Stimulated activated CD8-positive, alpha-beta memory T cell treated with anti-CD3 and anti-CD28 coated beads, Interleukin-4, amount 100 ng/mL, for 1 hour (primary cell): Measurements from ENCODE around the gene TMC3.

ENCODE experiments used
- DNase-seq, 2 donors: peaks; one replicate each; pipeline ENCODE4 v3.0.0-alpha.2; 2020; ENCODE audit warnings: low read depth in 2 of 2, low spot score in 1 of 2

The TMC3 gene

GRCh38 chr15:81323944-81324881 is 49.8 kb downstream of the TMC3 start, which contains the start of gene STARD5:
Gene STARD5, minus strand, starts transcription at chr15:81324141. Its CDS starts 42 bp downstream, at chr15:81324099.
- DNase-seq: peak; percentile 87 to 91

- DNase-seq: no peak
Measured at GRCh38 chr15:81323559-81323943, 50.5 kb downstream of the TMC3 start.

DNA sequence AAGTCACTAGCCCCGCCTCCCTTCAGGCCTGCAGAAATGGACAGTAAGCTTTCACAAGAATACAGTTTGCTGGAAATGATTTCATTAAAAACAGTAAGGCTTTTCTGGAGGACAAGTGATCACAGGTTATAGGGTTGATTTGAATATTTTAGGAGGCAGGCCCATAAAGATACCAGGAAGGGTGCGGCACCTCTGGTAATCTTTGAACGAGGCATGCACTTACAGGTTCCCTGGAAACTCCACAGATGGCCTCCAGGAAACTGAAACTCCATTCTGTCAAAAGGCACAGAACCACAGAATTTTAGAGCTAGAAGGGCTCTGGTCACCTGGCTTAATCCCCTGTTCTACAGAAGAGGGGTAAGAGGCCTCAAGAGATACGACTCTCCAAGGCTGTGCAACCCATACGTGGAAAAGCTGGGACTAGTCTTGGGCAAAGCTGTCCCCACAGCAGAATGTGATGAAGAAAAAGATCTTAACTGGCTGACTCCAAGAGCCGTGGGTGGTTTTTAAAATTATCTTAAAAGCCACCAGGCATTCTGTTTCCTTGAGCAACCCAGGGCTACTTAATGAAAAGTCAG is 51.2 kb downstream of the TMC3 start:
- DNase-seq: no peak

DNA sequence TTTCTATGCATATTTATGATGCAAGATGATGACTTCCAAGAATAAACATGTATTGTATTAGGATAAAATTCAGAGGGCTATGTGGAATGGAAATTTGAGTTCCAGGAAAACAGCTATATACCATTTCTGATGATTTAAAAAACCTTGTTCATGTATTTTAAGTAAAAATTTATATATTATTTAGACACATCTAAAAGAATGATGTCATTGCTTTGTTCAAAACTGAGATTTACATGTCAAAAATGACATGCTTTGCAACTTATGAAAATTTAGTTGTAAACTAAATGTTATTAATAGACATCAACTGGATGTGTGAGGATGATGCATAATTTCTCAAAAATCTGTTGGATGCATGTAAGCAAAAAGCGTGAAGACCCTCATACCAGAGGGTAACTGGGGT is 52.3 kb downstream of the TMC3 start:
- DNase-seq: no peak

GRCh38 chr15:81317642-81318017 is 56.4 kb downstream of the TMC3 start:
- DNase-seq: no peak

DNA sequence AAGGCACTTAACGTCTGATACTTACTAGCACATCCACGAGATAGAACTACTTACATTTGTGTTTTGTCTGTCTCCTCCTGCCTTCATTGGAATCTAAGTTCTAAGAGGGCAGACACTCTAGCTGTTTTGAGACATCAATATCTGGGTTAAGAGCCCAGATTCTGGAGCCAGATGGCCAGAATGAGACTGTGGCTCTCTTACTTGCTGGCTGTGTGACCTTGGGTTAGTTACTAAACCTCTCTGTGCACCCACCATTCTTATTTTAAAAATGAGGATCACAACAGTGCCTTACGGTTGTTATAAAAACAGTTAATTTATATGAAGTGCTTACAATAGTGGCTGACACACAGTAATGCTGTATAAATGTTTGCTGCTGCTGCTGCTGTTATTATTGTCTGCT is 57.7 kb downstream of the TMC3 start:
- no peak for DNase-seq

- DNase-seq: no peak
Measured at GRCh38 chr15:81315452-81316175, 58.4 kb downstream of the TMC3 start.

- DNase-seq: no peak
Measured at GRCh38 chr15:81314378-81314777, 59.6 kb downstream of the TMC3 start.

GRCh38 chr15:81313686-81314085 is 60.3 kb downstream of the TMC3 start:
- no peak for DNase-seq

- DNase-seq: no peak
Measured at GRCh38 chr15:81312790-81313543, 61.0 kb downstream of the TMC3 start.

GRCh38 chr15:81311752-81312464 is 62.1 kb downstream of the TMC3 start:
- DNase-seq: no peak

DNA sequence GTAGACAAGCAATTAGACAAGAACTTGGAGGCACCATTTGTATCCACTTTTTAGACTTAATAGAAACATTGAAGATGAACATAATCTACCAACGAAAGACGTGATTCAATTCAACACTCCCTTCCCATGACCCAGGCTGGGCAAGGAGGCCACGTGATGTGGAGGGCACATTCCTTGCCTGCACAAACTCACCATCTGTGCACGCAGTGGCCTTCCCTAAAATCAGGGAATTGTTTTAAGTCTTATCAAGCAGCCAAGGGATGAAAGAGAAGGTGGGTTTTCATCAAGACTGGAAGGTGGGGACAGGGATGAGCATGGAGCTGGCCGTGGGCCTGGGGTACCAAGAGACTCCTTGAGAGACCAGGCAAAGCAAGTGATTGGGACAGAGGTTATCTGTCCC is 63.5 kb downstream of the TMC3 start:
- DNase-seq: no peak

- no peak for DNase-seq
Measured at GRCh38 chr15:81309647-81310450, 64.2 kb downstream of the TMC3 start.

- no peak for DNase-seq
Measured at GRCh38 chr15:81308260-81308659, 65.8 kb downstream of the TMC3 start.

DNA sequence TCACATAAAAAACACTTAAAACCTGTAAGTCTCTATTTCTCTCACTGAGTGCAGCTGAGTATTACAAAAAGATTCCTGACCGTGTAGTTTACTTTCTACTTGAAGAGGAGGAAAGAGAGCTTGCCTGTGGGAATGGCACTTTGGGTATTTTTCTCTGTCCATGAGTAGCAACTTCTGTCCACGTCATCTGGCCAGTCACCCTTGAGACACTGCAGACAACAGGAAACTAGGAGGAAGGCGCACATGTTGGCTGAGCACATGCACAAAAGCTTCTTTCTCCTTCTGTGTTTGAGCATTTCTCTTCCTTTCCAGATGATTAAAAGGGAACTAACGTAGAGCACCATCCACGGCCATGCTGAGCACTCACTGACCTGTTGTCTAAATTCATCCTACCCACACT is 69.8 kb downstream of the TMC3 start:
- no peak for DNase-seq

DNA sequence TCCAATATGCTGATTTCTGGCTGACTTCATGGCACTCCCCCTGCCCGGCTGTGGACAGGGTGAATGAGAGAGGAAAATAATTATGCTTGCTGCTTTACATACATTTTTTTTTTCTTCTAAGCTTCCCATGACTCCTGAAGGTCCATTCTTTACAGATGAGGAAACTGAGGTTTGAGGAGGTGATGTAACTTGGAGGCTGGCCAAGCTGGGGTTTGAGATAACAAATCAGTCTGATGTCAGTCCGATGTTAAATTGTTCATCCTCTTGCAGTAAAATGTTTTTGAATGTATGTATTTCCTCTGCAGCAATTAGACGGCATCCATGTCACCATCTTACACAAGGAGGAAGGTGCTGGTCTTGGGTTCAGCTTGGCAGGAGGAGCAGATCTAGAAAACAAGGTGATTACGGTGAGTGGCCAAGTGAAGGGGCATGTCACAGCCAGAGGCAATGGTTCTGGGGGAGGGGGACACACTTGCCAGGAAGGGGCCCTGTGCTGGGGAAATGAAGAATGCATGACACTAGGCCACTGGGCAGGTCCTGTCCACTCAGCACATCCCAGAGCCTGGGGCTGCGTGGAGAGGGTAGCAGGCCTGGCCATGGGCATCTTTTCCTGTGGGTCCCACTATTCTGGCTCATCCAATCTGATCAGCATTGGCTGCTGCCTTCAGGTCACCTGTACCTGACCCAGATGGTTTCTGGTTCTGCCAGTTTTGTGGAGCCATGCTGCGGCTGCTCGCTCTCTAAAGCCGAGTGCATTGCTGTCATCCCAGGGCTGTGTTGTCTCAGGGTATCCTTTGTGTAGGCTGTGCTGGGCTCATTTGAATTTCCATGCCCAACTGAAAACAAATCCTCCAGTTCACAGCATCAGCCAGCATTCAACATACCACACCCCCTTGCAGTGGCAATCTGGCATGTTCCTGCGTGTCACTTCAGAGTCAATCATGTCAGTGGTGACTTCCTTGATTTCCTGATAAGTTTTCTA is 70.5 kb downstream of the TMC3 start:
- DNase-seq: no peak

DNA sequence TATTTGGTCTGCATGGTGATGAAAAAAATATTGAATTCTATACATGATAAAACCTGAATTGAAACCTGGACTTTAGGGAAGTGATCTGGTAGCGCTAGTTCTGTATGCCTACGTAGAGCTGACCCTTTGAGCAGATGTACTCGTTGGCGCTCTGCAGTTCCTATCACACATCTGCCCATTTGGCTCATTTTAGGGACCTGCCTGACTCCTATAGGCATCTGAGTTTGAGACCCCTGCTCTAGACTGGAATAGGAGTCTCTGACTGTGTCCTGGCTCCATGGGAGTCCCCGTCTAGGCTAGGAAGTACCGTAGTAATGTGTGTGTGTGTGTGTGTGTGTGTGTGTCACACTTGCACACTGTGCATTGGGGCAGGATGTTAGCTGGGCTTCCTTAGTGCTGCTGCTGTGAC is 71.3 kb downstream of the TMC3 start:
- no peak for DNase-seq

- no peak for DNase-seq
Measured at GRCh38 chr15:81301815-81302399, 72.1 kb downstream of the TMC3 start.
